NT2/D1 (cell line): ENCODE data around the gene EIF2B4.

Experiments
- SUZ12 ChIP-seq: IDR thresholded peaks from 2 replicates; pipeline ENCODE4 v1.6.1; 2011; ENCODE audit not compliant: insufficient read length, insufficient read depth; ENCODE audit errors: extremely low read depth
- YY1 ChIP-seq: IDR thresholded peaks from 2 replicates; pipeline ENCODE4 v1.6.1; 2011; ENCODE audit not compliant: insufficient read length, insufficient read depth
- ZNF274 ChIP-seq: IDR thresholded peaks from 2 replicates; pipeline ENCODE4 v1.6.1; 2011; ENCODE audit warnings: mild to moderate bottlenecking, low read depth, low read length

DNA sequence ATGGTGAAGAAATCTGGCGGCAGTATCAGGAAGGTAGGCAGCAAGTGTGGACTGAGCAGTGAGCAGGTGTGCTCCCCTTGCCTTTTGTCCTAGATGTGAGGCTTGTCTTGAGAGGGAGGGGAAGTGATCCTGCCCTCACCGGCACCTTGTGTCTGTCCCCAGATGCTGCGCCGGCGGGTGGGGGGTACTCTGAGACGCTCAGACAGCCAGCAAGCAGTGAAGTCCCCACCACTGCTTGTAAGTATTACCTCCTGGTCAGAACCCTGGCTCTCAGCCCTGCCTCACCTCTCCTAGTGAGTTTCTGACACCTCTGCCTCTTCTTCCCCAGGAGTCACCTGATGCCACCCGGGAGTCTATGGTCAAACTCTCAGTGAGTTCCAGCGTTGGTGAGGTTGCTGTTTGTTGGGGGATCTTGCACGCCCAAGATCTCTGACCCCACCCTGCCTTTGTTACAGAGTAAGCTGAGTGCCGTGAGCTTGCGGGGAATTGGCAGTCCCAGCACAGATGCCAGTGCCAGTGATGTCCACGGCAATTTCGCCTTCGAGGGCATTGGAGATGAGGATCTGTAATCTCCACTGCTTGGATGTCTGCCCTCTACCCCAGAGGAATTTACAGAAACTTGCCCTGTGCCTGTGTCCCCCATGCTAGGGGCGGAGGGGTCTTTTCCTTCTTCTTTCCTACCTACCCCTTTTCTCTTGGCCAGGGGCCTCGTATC lies 6.2 kb upstream of the EIF2B4 start:
- no peak for TF ChIP-seq ZNF274
- no peak for TF ChIP-seq YY1
- no peak for TF ChIP-seq SUZ12
